Inflammatory macrophage treated with lipopolysaccharide for 1 hour (primary cell): ENCODE measurements around the gene SPAG9.

Source experiments
- DNase-seq, 2 donors: peaks; one replicate each; pipeline ENCODE4 v3.0.0-alpha.2; 2020 to 2022

The SPAG9 gene

DNA sequence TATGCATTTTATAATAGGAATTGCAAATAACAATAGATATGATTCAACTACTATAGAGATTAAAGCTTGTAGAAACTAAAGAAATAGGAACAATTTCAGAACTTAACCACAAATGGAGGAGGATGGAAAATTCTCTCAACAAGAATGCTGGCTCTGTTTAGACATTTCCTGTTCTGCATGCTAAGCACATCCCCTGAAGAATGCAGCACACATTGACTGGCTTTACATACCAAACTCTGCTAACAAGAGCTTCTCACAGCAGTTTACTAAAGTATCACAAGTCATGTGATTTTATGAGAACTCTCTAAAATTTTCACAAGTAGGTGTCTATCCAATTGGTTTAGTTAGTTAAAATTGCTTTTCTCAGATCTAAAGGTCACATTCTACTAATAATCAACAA is 85.2 kb downstream of the SPAG9 start:
- DNase-seq: no peak

DNA sequence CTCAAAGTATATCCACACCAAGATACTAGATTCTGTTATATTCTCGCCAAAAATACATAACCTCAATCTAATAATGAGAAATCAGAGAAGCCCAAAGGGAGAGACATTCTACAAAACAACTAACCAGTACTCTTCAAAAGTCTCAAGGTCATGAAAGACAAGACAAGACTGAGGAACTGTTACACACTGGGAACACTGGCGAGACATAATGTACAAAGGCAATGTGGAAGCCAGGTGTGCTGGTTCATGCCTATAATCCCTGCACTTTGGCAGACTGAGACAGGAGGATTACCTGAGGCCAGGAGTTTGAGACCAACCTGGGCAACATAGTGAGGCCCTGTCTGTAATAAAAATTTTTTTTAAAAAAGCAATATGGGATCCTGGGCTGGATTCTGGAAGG is 85.9 kb downstream of the SPAG9 start:
- DNase-seq: no peak

- DNase-seq: no peak
Observed at GRCh38 chr17:51032850-51033249, 87.8 kb downstream of the SPAG9 start.

- peak; percentile 64 for DNase-seq
Observed at GRCh38 chr17:51029568-51030463, 90.9 kb downstream of the SPAG9 start.

GRCh38 chr17:51029142-51029541 is 91.5 kb downstream of the SPAG9 start:
- peak; percentile 23 to 31 for DNase-seq

- DNase-seq: no peak
Observed at GRCh38 chr17:51028176-51028863, 92.3 kb downstream of the SPAG9 start.

GRCh38 chr17:51018541-51018940 is 102.1 kb downstream of the SPAG9 start:
- no peak for DNase-seq

DNA sequence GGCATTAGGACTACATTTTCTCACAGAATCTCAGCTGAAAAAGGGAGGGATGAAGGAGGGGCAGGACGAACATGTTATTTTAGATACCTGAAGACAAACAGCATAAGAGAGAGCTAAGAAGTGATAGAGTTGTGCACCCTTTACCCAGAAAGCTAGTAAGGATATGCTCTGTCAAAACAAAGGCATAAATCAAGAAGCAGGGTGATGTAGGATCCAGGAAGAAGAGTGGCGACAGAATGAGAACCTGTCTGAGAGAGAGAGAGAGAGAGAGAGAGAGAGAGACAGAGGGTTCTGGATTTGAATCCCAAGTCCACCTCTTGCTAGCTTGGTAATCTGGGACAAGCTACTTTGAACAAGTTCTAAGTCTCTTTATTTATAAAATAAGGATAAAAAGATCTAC is 103.4 kb downstream of the SPAG9 start:
- DNase-seq: no peak

DNA sequence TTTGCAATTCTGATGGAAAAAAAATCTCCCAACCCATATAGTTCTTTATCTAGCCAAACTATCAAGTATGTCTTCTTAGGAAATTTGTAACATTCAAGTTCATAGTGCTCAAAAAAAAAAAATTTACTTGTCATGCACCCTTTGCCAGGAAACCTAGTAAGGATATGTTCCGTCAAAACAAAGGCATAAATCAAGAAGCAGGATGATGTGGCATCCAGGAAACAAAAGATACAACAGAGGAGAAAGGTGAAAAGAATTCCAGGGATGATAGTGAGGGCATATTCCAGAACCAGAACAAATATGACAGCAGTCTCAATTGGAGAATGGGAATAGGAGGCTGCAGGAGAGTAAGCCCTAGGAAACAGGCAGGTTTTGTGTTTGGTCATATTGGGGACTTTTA is 104.6 kb downstream of the SPAG9 start:
- no peak for DNase-seq

DNA sequence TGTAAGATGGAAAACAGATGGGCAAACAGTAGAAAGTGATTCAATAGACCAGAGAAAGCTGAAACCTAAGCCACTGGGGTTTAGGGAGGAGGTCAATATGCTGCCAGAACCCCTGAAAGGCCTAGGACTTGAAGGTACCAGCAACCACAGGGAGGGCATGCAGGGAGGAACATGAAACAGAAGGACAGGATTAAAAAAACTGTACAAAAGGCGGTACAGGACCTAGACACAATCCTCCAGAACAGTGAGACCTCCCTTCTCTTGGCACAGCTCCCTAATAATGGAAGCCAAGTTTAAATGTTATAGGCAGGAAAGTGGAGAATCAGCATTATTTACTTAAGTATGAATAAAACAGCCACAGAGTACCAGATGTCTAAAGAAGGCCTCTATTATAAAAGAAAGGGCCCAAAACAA is 105.5 kb downstream of the SPAG9 start:
- no peak for DNase-seq

- no peak for DNase-seq
Observed at GRCh38 chr17:51014129-51014528, 106.5 kb downstream of the SPAG9 start.

DNA sequence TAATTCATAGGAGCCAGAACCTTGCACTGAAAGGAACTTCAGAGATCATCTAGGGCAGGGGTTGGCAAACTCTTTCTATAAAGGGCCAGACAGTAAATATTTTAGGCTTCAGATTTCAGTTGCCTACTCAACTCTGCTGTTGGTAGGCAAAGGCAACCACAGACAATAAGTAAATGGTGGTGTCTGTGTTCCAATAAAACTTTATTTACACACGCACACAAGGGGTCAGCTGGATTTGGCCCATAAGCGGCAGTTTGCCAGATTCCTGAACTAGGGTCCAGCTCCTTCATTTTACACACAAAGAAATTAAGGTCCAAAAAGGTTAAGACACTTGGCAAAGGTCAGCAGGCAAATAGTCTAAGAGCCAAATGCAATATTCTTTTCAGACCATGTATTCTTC is 107.3 kb downstream of the SPAG9 start:
- DNase-seq: no peak

GRCh38 chr17:51012538-51012937 is 108.1 kb downstream of the SPAG9 start:
- no peak for DNase-seq

GRCh38 chr17:51010173-51010675 is 110.4 kb downstream of the SPAG9 start:
- DNase-seq: no peak

DNA sequence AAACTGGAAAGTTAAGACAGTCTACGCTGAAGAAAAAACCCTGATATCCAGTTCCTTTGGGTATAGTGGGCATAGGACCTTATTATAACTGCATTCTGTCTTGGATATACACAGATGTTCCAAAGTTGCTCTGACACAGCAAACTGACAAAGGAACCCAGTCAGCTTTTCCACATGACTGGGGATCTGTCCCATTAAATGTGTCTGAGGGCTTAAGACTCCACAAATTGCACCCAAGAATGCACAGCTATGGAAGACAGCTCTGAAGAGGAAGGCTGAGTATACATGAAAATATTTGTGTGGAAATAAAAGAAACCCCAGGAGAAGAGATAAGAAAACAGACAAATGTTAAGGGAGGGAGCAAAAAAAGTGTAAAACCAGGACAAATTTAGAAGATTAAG is 114.1 kb downstream of the SPAG9 start:
- no peak for DNase-seq

DNA sequence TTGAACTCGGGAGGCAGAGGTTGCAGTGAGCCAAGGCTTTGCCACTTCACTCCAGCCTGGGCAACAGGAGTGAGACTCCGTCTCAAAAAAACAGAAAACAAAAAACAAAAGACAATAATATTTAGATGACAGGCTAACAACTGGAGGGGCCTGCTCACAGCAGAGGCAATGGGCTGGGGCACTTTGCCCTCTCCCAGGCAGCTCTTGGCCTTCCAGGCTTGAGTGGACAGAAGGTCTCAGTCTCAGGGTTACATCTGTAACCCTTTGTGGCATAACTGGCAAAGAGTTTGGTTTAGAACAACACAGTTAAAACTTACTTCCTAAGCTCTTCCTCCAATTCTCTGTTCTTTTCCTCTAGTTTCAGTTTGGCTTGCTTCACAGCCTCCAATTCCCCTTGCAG is 114.9 kb downstream of the SPAG9 start:
- no peak for DNase-seq

GRCh38 chr17:51004249-51004648 is 116.4 kb downstream of the SPAG9 start:
- DNase-seq: no peak

DNA sequence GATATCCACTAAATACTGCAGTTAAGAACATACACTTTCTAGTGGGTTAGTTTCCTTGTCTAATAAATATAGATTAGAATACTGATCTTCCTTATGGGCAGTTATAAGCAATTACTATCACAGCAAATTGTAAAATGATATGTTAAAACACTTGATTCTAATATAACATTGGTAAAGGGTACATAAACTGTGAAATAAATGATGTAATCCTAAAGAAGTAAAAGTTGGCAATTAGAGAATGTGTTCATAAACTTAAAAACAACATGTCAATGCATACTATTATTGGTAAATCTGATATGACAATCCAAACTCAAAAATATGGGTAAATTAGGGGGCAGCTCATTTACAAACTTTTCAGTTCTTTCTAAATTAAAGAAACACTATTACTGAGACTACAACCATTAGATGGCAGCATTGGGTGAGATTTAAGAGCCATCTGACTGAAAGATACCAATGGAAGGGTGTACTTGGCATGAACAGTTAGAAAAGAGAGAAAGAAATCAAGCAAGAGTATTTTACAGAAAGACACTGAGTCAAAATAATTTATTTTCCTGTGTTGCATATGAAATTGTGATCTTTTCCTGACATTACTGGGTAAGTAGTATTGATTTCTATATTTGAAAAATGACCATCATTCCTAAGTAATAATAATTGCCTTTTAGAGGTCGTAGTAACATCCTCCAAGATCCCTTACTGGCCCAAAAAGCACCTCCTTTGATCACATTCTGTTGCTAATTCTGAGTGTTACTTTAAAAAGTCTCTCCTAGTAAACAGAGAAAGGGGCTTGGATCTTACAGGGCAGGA is 119.6 kb downstream of the SPAG9 start:
- DNase-seq: peak; percentile 30 to 72

- no peak for DNase-seq
Observed at GRCh38 chr17:50995668-50996067, 125.0 kb downstream of the SPAG9 start.

DNA sequence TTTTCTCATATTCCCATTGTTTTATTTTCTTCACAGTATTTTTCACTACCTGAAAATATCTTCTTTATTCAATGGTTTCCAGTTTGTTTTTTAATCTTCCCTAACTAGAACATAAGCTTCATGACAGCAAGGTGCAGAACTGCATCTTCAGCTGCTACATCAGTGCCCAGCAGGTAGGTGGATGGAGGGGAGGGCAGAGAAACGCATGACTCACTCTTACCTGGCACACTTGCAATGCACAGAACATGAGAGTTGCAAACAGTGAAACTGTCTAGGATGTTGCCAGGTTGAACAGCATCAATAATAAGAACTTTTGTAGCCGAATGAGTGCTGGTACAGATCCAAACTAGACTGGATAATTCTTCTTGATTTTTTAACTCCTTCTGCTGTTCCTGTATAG is 127.1 kb downstream of the SPAG9 start:
- DNase-seq: no peak

DNA sequence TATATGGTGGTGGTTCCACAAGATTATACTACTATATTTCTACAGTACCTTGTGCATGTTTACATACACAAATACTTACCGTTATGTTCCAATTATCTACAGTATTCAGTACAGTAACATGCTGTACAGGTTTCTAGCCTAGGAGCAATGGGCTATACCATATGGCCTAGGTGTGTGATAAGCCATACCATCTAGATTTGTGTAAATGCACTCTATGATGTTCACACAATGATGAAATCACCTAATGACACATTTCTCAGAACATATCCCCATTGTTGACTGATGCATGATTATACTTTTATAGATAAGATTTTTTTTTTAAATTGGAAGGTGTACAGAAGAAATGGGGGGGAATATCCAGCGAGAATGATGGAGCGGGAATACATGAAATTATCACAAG is 131.5 kb downstream of the SPAG9 start:
- DNase-seq: no peak

- DNase-seq: no peak
Observed at GRCh38 chr17:50988427-50988826, 132.2 kb downstream of the SPAG9 start.

GRCh38 chr17:50986989-50987660 is 133.5 kb downstream of the SPAG9 start:
- no peak for DNase-seq
